IMR-90 (cell line): ENCODE data around the gene HMCN1.

Source experiments
- FOS ChIP-seq: fragments of 150-350 bp; IDR thresholded peaks from 2 replicates; pipeline ENCODE4 v1.6.1; 2016; ENCODE audit warnings: low read depth, low read length
- POLR2A ChIP-seq: IDR thresholded peaks from 2 replicates; pipeline ENCODE4 v1.6.1; 2012; ENCODE audit warnings: mild to moderate bottlenecking, low read depth, low read length
- TF ChIP-seq, protein P1 (sequence below): conservative IDR thresholded peaks from 2 replicates; pipeline ENCODE4 v1.5.1; 2012; ENCODE audit warnings: mild to moderate bottlenecking, low read depth, low read length, improper control_type of control experiment
- TF ChIP-seq, protein P2 (sequence below): fragments of 150-350 bp; IDR thresholded peaks from 2 replicates; pipeline ENCODE4 v1.6.1; 2017; ENCODE audit warnings: mild to moderate bottlenecking, antibody characterized with exemption, low read length, low read depth

DNA sequence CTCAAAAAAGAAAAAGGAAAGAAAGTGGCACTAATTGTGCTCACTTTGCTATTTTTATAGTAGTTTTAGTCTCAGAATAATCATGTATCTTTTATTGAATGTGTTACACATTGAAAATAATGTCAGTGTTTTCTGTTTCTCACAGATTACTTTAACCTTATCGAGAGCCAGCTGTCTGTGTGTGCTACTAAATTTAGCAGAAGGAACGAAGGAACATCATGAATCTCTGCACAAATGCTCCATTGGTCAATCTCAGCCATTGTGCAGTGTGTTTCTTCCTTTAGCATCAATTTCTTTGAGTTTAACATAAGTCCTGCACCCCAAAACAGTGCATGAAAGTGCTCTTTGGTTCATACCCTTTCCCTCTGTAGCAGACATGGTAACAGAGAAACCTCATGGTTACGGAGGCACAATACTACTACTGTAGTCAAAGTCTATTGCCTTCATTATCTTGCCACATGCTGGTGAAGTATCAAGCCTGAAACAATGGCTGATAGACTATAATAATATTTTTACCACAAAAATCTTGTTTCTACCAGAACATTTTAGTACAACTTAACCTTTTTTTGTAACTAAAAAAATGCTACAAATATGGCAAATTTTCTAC lies 310.0 kb downstream of the HMCN1 start:
- no peak for TF ChIP-seq POLR2A
- TF ChIP-seq FOS, result no peak
- TF ChIP-seq, protein P1, sequence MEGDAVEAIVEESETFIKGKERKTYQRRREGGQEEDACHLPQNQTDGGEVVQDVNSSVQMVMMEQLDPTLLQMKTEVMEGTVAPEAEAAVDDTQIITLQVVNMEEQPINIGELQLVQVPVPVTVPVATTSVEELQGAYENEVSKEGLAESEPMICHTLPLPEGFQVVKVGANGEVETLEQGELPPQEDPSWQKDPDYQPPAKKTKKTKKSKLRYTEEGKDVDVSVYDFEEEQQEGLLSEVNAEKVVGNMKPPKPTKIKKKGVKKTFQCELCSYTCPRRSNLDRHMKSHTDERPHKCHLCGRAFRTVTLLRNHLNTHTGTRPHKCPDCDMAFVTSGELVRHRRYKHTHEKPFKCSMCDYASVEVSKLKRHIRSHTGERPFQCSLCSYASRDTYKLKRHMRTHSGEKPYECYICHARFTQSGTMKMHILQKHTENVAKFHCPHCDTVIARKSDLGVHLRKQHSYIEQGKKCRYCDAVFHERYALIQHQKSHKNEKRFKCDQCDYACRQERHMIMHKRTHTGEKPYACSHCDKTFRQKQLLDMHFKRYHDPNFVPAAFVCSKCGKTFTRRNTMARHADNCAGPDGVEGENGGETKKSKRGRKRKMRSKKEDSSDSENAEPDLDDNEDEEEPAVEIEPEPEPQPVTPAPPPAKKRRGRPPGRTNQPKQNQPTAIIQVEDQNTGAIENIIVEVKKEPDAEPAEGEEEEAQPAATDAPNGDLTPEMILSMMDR, result no peak
- TF ChIP-seq, protein P2, sequence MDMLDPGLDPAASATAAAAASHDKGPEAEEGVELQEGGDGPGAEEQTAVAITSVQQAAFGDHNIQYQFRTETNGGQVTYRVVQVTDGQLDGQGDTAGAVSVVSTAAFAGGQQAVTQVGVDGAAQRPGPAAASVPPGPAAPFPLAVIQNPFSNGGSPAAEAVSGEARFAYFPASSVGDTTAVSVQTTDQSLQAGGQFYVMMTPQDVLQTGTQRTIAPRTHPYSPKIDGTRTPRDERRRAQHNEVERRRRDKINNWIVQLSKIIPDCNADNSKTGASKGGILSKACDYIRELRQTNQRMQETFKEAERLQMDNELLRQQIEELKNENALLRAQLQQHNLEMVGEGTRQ, result no peak
